ENCODE results near the gene CADM2.

Gene CADM2

GRCh38 chr3:85182975-85183752 is 224.4 kb downstream of the CADM2 start:
- no peak overlapping the region for H3K4me3 ChIP-seq (ENCODE audit: control insufficient read depth, low read depth, low read length)
- no peak for TF ChIP-seq CTCF (IDR thresholded peaks at IDR 0.05; ENCODE audit: control insufficient read depth, insufficient read depth, low read depth, low read length, missing control alignments)
- DNase-seq (ENCODE audit: low read depth) = no peak

- no peak for DNase-seq (ENCODE audit: low read depth)
- no peak overlapping the region for H3K4me3 ChIP-seq (ENCODE audit: control insufficient read depth, low read depth, low read length)
- TF ChIP-seq CTCF (IDR thresholded peaks at IDR 0.05; ENCODE audit: control insufficient read depth, insufficient read depth, low read depth, low read length, missing control alignments) = no peak
These were observed 226.7 kb downstream of the CADM2 start for GRCh38 chr3:85185495-85185894.

GRCh38 chr3:85189731-85190130 is 230.9 kb downstream of the CADM2 start:
- no peak for TF ChIP-seq CTCF (IDR thresholded peaks at IDR 0.05; ENCODE audit: control insufficient read depth, insufficient read depth, low read depth, low read length, missing control alignments)
- DNase-seq (ENCODE audit: low read depth) = no peak
- H3K4me3 ChIP-seq (ENCODE audit: control insufficient read depth, low read depth, low read length) = no peak overlapping the region

GRCh38 chr3:85193565-85193964 is 234.8 kb downstream of the CADM2 start:
- H3K4me3 ChIP-seq (ENCODE audit: control insufficient read depth, low read depth, low read length) = no peak overlapping the region
- DNase-seq (ENCODE audit: low read depth) = no peak
- TF ChIP-seq CTCF (IDR thresholded peaks at IDR 0.05; ENCODE audit: control insufficient read depth, insufficient read depth, low read depth, low read length, missing control alignments) = no peak

- no peak for DNase-seq (ENCODE audit: low read depth)
- no peak overlapping the region for H3K4me3 ChIP-seq (ENCODE audit: control insufficient read depth, low read depth, low read length)
- no peak for TF ChIP-seq CTCF (IDR thresholded peaks at IDR 0.05; ENCODE audit: control insufficient read depth, insufficient read depth, low read depth, low read length, missing control alignments)
These were observed 249.9 kb downstream of the CADM2 start for GRCh38 chr3:85208650-85209049.

- TF ChIP-seq CTCF (IDR thresholded peaks at IDR 0.05; ENCODE audit: control insufficient read depth, insufficient read depth, low read depth, low read length, missing control alignments) = no peak
- H3K4me3 ChIP-seq (ENCODE audit: control insufficient read depth, low read depth, low read length) = no peak overlapping the region
- no peak for DNase-seq (ENCODE audit: low read depth)
These were observed 251.8 kb downstream of the CADM2 start for GRCh38 chr3:85210540-85210939.
